ENCODE measurements around the gene TRDMT1.

Gene TRDMT1

GRCh38 chr10:17175551-17175950, 25.9 kb downstream of the TRDMT1 start:
- no peak for DNase-seq (ENCODE audit: low read depth in 2 of 2)

- DNase-seq (ENCODE audit: low read depth in 2 of 2), result no peak
These were observed 26.8 kb downstream of the TRDMT1 start for GRCh38 chr10:17174626-17175025.

- no peak for DNase-seq (ENCODE audit: low read depth in 2 of 2)
These were observed 30.3 kb downstream of the TRDMT1 start for GRCh38 chr10:17171141-17171641.

GRCh38 chr10:17169803-17170202, 31.7 kb downstream of the TRDMT1 start:
- DNase-seq (ENCODE audit: low read depth in 2 of 2), result no peak

- DNase-seq (ENCODE audit: low read depth in 2 of 2), result no peak
These were observed 34.8 kb downstream of the TRDMT1 start for GRCh38 chr10:17166699-17167098.

- DNase-seq (ENCODE audit: low read depth in 2 of 2), result no peak
These were observed 38.6 kb downstream of the TRDMT1 start for GRCh38 chr10:17162828-17163227.

GRCh38 chr10:17161775-17162174, 39.7 kb downstream of the TRDMT1 start:
- no peak for DNase-seq (ENCODE audit: low read depth in 2 of 2)

GRCh38 chr10:17157024-17157423, 44.4 kb downstream of the TRDMT1 start:
- no peak for DNase-seq (ENCODE audit: low read depth in 2 of 2)

GRCh38 chr10:17155826-17156225, 45.6 kb downstream of the TRDMT1 start:
- DNase-seq (ENCODE audit: low read depth in 2 of 2), result no peak

GRCh38 chr10:17154116-17154515, 47.4 kb downstream of the TRDMT1 start:
- no peak for DNase-seq (ENCODE audit: low read depth in 2 of 2)

- no peak for DNase-seq (ENCODE audit: low read depth in 2 of 2)
These were observed 48.2 kb downstream of the TRDMT1 start for GRCh38 chr10:17153321-17153720.

GRCh38 chr10:17151716-17152115, 49.8 kb downstream of the TRDMT1 start:
- no peak for DNase-seq (ENCODE audit: low read depth in 2 of 2)

- DNase-seq (ENCODE audit: low read depth in 2 of 2), result no peak
These were observed 53.5 kb downstream of the TRDMT1 start for GRCh38 chr10:17147884-17148489.

GRCh38 chr10:17146892-17147291, 54.6 kb downstream of the TRDMT1 start:
- no peak for DNase-seq (ENCODE audit: low read depth in 2 of 2)

- DNase-seq (ENCODE audit: low read depth in 2 of 2), result no peak
These were observed 56.2 kb downstream of the TRDMT1 start for GRCh38 chr10:17145239-17145638.

- no peak for DNase-seq (ENCODE audit: low read depth in 2 of 2)
These were observed 56.7 kb downstream of the TRDMT1 start for GRCh38 chr10:17144757-17145156.

GRCh38 chr10:17144032-17144431, 57.4 kb downstream of the TRDMT1 start:
- DNase-seq (ENCODE audit: low read depth in 2 of 2), result no peak

GRCh38 chr10:17143055-17143690, 58.3 kb downstream of the TRDMT1 start:
- no peak for DNase-seq (ENCODE audit: low read depth in 2 of 2)

- DNase-seq (ENCODE audit: low read depth in 2 of 2), result no peak
These were observed 59.8 kb downstream of the TRDMT1 start for GRCh38 chr10:17141504-17142229.

GRCh38 chr10:17140386-17140761, 61.1 kb downstream of the TRDMT1 start:
- no peak for DNase-seq (ENCODE audit: low read depth in 2 of 2)

- DNase-seq (ENCODE audit: low read depth in 2 of 2), result no peak
These were observed 62.9 kb downstream of the TRDMT1 start for GRCh38 chr10:17138460-17139042.

- DNase-seq (ENCODE audit: low read depth in 2 of 2), result no peak
These were observed 66.7 kb downstream of the TRDMT1 start for GRCh38 chr10:17134737-17135260.
